T-helper 22 cell (primary cell): ENCODE data around the gene DCUN1D3.

Experiments used
- DNase-seq: peaks from one replicate; pipeline ENCODE4 v3.0.0-alpha.2; 2020; ENCODE audit warnings: low read depth

Gene DCUN1D3

GRCh38 chr16:20918486-20919239, 18.5 kb upstream of the DCUN1D3 start:
- no peak for DNase-seq

- no peak for DNase-seq
These were observed 16.8 kb upstream of the DCUN1D3 start for GRCh38 chr16:20916942-20917341.

GRCh38 chr16:20916289-20916688, 16.1 kb upstream of the DCUN1D3 start:
- DNase-seq, result no peak

- no peak for DNase-seq
These were observed 11.2 kb upstream of the DCUN1D3 start for GRCh38 chr16:20911361-20911760.

GRCh38 chr16:20910781-20911321, 10.7 kb upstream of the DCUN1D3 start:
- no peak for DNase-seq

- no peak for DNase-seq
These were observed 6.4 kb upstream of the DCUN1D3 start for GRCh38 chr16:20906341-20907255.

- DNase-seq, result no peak
These were observed 5.4 kb upstream of the DCUN1D3 start for GRCh38 chr16:20905576-20905975.

GRCh38 chr16:20904507-20905081, 4.4 kb upstream of the DCUN1D3 start:
- DNase-seq, result no peak

GRCh38 chr16:20903899-20904506, 3.8 kb upstream of the DCUN1D3 start:
- DNase-seq, result no peak

- no peak for DNase-seq
These were observed 3.1 kb upstream of the DCUN1D3 start for GRCh38 chr16:20903116-20903898.

- DNase-seq, result no peak
These were observed 2.3 kb upstream of the DCUN1D3 start for GRCh38 chr16:20902426-20902825.

- no peak for DNase-seq
These were observed 1.4 kb upstream of the DCUN1D3 start for GRCh38 chr16:20901436-20902112.

GRCh38 chr16:20901068-20901435, 894 bp upstream of the DCUN1D3 start:
- no peak for DNase-seq

GRCh38 chr16:20899477-20900298, 470 bp downstream of the DCUN1D3 start:
- DNase-seq, result no peak

- no peak for DNase-seq
These were observed 1.1 kb downstream of the DCUN1D3 start for GRCh38 chr16:20899071-20899470.

GRCh38 chr16:20897922-20898321, 2.2 kb downstream of the DCUN1D3 start:
- DNase-seq, result no peak

- DNase-seq, result no peak
These were observed 2.8 kb downstream of the DCUN1D3 start for GRCh38 chr16:20897253-20897897.

GRCh38 chr16:20894388-20894787, 5.8 kb downstream of the DCUN1D3 start:
- no peak for DNase-seq

GRCh38 chr16:20889625-20890275, 10.4 kb downstream of the DCUN1D3 start:
- DNase-seq, result no peak
